HG03139 (cell line): ENCODE measurements around the gene SECTM1.
"Not testable (repeated sequence)": the region's sequence is repeated elsewhere in the genome, so short reads cannot be mapped to it uniquely, and the experiment has no call there.

ENCODE experiments used
- ATAC-seq: cut with Tn5 transposase; IDR thresholded peaks from one replicate; pipeline ENCODE4 v1.9.1; 2021; ENCODE audit not compliant: unreplicated experiment

Gene SECTM1

DNA sequence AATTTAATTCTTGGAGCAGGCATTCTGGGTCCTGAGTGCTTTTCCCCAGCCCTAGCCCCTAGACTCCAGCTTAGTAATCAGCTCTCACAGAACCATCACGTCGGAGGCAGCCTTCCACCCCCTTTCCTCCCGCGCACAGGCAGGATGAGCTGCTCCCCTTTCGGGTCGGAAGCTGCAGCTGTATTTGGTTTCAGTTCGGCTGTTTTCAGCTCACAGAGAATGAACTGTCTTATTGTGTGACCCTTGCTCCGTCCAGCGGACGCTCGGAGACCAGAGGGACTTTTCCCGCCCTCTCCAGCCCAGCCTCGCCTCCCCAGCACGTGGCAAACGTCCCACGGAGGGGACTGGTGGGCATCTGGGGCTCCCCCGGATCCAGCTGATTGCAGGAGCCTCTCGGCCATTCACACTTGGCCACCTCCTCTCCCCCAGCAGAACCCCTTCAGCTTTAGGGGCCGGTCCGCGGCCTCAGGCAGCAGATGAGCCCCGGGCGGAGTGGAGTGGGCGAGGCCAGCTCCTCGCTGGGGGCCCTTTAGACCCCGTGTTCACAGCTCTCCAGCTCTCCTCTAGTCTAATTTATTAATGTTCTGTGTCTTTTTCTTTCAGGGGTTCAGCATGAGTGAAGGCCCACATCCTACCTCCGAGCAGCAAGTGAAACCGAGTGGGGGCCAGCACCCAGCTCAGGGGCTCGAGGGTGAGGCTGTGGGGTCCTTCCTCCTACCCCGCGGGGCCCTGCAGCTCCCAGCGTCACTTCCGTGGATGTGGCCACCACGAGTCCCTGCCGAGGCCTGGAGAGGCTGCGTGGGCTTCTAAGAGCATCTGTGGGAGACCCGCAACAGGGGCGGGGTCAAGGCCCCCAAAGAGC lies 37.1 kb upstream of the SECTM1 start:
- no peak for ATAC-seq

DNA sequence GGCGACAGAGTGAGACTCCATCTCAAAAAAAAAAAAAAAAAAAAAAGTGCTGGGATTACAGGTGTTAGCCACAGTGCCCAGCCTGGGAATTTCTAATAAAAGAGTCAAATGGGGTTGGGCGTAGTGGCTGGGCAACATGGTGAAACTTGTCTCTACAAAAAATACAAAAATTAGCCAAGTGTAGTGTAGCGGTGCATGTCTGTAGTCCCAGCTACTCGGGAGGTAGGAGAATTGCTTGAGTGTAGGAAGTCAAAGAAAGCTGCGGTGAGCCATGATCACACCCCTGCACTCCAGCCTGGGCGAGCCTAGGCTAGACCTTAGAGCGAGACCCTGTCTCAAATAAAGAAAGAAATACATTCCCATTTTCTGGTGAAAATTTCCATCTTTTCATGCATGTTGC lies 35.6 kb upstream of the SECTM1 start:
- no peak for ATAC-seq

DNA sequence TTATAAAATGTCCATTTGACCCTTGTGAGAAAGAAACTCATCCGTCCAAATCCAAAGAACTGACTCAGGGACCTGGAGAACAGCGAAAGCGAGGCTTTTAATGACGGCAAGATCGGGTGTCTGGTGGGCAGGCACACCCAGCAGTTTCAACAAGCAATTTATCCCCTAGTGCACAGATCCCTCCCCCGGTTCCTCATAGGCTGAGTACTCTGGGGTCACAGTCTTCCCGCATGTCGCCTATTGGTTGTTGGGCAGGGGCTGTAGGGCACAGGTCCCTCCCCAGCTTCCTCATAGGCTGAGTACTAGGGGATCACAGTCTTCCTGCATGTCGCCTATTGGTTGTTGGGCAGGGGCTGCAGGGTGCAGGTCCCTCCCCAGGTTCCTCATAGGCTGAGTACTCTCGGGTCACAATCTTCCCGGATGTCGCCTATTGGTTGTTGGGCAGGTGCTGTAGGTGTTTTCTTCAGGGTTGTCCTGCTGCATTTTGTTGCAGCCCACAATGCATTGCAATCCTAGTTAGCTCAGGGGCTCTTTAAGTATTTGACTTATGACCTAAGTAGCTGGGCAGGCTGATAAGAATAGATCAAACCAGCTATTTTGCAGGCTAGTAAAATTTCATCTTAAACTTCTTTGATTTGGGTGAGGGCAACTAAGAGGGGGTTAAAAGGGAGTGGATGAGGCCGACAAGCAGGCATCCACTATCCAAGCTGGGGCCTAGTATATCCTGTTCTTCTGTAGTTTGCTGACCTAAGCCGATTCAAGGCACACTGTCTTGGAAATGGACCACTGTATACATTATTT lies 34.4 kb upstream of the SECTM1 start:
- no peak for ATAC-seq

DNA sequence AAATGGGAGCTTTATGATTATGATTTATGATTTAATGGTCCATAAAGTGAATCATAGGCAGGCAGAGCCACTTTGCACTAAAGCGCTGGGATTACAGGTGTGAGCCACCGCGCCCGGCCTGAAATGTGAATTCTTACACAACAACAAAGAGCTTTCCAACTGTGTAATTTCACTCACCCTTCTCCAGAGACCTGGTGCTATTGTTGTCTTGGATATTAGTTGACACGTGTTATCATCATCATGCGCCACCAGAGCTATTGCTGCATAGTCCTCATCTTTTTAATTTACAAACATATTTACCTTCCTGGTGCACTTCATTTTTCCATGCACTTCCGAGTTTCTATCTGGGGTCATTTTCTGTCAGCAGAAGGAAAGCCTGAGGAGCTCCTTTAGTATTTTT lies 33.2 kb upstream of the SECTM1 start:
- ATAC-seq: no peak

DNA sequence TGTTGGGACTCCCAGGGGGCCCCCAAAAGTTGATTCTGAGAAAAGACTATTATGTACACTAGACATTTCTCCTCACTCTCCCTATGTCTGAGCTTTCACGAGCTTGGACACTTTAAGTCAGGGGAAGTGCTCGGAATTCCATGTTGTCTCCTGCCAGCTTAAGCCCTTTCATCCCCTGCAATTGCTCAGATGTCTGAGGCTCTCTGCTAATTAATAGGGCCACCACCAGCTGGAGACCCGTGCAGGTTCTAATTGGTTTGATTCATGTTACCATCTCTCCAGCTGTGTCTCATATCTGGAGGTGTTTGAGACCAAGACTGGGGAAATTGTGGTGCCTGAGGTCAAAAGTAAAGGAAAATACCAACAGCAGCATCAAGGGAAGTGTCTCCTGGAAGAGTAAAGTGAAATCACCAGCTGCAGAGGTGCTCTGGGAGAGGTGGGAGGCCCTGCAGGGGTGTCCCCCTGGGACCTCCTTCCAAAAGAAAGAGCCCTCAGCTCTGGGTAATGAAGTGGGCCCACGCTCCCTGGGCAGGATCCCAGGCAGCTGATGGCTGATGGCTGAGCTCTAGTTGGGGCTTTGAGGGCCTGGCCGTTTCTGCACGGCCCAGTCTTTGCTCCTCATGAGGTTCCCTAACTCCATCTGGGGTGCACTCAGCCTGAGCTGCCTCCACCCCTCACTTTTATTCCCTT lies 32.2 kb upstream of the SECTM1 start:
- ATAC-seq: no peak

DNA sequence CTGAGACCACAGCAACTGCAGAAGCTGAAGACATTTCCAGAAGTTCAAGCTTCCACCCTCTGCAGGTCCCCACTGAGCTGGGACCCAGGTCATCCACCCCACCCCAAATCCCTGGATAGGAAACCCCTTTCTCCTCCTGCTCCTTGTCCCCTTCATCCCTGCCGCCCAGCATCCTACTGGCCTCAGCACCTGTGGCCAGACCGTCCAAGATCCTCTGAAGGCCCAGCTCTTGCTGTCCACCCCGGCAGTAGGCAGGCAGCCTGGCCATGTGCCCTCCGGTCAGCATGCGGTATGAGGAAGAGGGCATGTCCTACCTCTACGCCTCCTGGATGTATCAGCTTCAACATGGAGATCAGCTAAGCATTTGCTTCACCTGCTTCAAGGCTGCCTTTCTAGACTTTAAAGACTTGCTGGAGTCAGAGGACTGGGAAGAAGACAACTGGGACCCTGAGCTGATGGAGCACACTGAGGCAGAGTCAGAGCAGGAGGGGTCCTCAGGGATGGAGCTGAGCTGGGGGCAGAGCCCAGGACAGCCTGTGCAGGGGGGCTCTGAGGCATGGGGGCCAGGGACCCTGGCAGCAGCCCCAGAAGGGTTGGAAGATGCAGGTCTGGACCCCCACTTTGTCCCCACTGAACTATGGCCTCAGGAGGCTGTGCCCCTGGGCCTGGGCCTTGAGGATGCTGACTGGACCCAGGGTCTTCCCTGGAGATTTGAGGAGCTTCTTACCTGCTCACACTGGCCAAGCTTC lies 28.5 kb upstream of the SECTM1 start:
- ATAC-seq: no peak

DNA sequence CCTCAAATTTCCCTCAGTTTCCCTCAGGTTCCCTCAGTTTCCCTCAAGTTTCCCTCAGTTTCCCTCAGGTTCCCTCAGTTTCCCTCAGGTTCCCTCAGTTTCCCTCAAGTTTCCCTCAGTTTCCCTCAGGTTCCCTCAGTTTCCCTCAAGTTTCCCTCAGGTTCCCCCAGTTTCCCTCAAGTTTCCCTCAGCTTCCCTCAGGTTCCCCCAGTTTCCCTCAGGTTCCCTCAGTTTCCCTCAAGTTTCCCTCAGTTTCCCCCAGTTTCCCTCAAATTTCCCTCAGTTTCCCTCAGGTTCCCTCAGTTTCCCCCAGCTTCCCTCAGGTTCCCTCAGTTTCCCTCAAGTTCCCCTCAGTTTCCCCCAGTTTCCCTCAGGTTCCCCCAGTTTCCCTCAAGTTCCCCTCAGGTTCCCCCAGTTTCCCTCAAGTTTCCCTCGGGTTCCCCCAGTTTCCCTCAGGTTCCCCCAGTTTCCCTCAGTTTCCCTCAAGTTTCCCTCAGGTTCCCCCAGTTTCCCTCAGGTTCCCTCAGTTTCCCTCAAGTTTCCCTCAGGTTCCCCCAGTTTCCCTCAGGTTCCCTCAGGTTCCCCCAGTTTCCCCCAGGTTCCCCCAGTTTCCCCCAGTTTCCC lies 26.0 kb upstream of the SECTM1 start:
- not testable (repeated sequence) for ATAC-seq

DNA sequence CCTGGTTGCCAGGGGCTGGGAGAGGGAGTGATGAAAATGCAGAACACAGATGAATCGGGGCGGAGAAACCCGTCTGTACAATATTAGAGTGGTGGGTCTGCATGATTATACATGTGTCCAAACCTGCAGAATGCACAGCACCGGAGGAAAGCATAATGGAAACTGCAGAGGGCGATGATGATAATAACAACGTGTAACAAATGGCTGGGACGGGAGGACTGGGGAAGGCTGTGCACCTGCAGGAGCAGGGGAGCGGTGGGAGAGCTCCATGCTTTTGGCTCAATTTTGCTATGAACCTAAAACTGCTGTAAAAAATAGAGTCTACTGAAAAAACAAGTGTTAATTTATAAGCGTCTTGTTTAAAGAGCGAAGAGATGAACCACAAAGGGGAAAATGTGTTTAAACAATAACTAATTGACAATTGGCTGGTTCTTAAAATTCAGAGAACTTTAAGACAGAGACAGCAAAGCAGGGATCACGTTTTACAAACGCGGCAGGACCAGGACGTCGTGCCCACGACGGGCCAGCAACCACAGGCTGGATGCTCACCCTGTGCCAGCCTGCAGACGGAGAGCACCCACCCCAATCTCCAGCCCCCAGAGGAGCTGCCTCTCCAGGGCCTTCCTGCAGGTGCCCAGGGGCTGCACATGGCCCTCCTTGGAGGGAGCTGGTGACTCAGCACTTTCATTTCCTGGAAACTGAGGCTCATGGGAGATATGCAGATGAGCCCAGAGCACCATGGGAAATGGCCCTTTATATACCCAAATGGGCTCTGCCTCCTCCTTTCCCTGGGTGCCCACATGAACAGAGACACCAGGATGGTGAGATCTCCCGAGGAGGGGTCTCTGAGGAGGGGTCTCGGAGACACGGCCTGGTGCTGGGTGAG lies 25.1 kb upstream of the SECTM1 start, which contains the start of gene TEX19:
Gene TEX19, plus strand, starts transcription at position 783 of the 886 bp plus-strand sequence. CDS start 2,904 bp downstream, outside the sequence.
- ATAC-seq: no peak

DNA sequence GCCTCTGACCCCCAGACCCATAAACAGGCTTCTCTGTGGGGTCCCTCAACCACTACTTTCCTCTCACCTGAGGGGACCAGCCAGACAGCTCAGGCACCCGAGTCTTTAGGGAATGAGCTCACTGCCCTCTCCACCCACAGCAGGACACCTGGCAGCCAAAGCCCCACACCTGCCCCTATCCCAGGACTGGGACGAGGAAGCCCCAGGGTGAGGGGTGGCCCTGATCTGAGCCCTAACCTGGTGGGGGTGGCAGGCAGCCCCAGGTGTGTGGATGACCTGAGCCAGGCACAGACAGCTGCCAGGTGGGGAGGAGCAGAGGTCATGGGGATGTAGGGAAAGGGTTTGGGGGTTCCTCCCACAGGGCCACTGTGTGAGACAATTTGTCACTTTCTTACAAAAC lies 23.8 kb upstream of the SECTM1 start:
- no peak for ATAC-seq

DNA sequence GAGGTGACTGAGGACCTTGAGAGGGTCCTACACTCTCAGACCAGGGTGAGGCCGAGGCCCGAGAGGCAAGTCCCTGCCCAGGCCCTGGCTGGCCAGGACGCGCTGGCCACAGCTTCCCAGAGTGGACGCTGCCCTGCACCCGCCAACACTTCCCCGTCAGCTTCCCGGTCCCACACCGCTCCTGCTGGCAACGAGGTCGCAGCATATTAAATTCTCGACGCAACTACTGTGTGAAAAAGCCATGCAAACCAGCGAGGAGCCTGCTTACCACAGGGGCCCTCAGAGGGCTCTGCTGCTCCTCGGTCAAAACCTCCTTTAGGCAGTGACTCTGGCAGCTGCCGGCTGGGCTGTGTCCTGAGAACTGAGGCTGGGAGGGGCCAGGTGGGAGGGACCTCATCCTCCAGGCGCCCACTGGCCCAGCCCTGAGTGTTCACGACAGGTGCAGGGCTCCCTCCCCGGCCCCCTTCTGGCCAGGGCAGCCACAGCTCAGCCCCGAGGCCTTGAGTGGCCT lies 23.3 kb upstream of the SECTM1 start:
- no peak for ATAC-seq

DNA sequence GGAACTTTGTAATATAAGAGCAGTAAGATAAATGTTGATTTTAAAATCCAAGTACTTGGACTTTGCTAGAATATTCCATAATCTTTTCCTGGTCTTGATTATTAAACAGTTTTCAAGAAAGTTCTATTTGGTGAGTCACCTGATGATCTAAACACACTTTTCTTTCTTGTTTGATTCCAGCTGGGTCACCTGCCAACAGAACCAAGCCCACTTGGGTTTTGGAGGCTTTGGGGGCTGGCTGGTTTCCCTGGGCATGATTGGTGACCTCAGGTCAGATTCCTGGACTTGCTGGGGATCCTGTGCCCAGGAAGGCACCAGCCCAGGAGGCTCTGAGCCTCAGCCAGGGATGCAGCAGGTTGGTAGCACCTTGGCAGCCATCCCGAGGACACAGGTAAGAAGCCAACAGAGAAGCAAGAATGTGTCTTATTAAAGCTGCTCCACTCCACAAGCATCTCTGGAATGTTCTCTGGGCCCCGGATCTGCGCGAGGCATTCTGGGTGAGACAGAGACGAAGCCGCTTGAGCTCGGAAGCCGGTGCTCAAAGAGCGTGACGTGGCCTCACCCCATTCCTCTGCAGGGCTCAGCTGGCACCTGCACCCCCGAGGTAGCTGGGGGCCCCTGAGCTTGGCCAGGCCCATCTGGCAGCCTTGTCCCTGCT lies 22.3 kb upstream of the SECTM1 start:
- ATAC-seq: no peak

DNA sequence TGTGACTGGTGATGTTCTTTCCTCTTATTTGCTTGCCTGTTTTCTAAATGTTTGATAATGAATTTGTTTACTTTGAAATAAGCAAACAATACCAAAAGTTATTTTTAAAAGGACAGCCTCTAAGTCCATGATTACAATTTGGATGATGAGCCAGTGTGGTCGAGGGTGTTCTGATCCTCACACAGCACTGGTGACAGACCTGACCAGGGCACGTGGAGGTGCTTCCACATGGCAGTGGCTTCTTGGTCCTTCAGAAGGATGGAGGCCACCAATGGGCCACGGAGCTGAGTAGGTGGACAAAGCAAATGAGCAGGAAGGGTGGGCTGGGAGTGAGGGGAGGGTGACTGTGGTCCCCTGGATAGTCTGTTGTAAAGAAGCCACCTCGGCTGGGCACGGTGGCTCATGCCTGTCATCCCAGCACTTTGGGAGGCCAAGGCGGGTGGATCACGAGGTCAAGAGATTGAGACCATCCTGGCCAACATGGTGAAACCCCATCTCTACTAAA lies 21.3 kb upstream of the SECTM1 start:
- no peak for ATAC-seq

DNA sequence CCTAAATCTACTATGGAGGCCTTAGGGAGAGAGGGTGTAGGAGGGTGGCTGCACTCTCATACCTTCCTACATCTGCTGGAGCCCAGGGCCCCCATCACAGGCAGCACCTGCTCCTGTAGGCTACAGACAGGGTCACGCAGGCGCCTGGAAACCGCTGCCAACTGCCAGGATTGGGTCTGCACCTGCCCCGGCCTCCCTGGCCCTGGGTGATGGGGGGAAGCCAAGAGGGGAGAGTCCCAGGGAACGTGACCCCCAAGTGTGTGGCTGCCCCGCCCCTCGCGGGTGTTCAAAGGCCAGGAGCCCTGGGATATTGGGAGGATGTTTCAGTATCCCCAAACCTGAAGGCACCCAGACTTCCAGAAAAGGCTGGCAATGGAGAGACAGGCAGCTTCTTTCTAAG lies 19.9 kb upstream of the SECTM1 start:
- ATAC-seq: no peak

DNA sequence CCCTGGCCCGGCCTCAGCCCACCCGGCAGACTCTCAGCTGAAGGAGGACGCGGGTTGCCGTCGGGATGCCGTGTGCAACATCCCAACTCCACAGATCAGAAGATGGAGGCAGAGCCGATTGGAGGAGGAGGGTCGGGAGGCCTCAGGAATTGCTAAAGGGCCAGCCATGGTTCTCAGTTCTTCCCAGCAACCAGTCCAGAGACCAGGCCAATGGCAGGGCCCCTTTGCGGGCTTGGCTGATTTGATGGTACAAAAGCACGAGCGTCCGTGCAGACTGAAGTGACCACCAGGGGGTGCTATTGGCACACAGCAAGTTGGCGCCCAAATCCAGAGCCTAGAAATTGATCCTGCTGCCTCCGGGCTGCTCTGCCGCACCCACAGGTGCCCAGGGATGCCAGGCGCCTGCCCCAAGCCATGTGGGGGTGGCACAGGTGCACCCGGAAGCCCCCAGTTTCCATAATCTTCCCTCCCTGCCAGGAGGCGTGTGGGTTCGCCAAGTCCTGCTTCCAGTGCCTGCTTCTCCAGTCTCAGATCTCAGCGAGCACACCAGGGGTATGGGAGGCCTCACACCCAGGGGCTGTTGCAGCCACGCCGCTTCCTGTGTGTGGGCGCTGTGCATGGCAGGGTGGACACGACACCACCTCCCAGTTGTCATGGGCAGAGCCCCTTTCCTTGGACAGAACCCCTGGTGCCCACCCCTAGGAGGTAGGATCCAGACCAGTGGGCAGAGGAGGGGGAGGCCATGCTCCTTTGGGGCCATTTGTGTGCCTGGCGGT lies 18.3 kb upstream of the SECTM1 start:
- ATAC-seq: peak; percentile 55

DNA sequence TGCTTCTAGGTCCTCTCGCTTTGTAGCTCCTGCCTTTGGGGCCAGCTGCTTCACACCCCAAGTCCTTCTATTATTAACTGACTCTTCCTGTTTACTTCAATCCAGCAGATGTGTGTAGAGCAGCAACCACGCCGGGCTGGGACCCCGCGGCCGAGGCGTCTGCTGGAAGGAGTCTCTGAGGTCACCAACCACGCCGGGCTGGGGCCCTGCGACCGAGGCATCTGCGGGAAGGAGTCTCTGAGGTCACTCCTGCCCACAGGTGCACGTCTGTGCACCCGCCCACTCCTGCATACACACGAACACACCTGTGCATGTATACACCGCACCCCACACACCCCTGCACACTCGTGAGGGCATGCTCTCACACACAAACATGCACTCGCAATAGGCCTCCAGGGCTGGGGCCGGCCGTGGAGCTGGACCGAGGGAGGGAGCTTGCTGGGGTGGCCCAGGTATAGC lies 17.7 kb upstream of the SECTM1 start:
- ATAC-seq: peak; percentile 59

DNA sequence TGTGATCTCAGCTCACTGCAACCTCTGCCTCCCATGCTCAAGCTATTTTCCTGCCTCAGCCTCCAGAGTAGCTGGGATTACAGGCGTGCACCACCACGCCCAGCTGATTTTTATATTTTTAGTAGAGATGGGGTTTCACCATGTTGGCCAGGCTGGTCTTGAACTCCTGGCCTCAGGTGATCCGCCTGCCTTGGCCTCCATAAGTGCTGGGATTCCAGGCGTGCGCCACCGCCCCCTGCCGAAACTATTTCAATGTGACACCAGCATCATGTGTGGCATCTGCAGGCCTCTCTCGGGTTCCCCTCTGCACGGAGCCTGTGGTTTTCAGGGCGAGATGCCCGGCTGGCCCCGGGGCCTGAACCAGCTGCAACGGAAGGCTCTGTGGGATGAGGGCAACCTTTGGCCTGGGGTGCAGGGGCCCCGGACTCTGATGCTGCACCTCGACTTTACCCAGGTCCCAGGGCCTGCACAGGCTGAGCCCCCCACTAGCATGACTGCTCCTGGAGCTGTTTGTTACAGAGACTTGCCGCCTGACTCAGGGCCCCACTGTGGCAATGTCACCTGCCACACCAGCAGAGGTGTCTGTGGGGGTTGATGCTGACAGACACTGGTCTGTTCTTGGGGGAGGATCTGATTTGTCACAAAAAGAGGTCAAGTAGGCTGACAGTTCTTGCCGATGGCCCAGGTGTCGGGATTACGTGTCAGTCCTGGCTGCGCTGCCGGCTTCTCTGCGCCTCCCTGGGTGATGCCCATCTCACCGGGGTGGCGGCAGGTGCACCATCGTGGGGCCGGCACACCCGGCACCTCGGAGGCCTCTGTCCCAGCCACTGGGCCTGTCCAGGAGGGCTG lies 16.8 kb upstream of the SECTM1 start:
- ATAC-seq: no peak

DNA sequence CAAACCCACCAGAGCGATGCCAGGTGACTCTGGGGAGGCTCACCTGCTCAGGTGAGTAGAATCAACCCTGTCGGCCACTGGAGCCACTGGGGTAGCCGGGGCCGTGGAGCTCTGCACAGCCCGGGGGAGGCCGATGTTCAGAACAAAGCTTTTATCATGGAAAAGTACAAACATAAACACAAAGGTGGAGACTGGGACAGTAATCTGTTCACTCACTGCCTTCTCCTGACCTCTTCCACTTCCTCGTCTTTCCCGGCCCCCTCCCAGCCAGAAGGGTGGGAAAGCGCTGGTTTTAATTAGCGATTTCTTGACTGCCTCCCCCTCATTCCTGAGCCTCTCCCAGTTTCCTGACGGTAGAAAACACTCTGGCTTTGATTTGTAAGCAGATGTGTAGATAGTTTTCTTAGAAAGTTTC lies 15.7 kb upstream of the SECTM1 start:
- ATAC-seq: no peak
